Right forelimb (tissue), 1 donor: ENCODE data around the gene VPS8.
A peak's percentile ranks its signal among the peaks of the same experiment; 100 is the strongest.

Source experiments
- DNase-seq: peaks from one replicate; pipeline ENCODE4 v3.0.0-alpha.2; 2018

Gene VPS8

DNA sequence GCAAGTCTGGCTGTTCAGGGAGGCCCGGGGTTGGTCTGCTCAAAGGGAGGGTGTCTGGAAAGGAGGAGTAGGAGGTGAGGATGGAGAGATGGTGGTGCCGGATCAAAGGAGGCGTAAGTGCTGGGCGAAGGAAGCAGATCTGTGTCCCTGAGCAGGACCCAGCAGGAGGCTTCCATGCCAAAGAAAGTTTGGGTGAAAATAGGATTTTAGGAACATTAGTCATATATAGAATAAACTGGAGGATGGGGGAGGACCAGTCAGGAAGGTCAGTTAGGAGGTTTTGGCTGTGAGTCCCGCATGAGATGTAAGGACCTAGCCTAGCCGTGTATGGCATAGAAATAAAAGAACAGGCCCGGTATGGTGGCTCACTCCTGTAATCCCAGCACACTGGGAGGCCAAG is 28.6 kb upstream of the VPS8 start:
- DNase-seq: no peak

DNA sequence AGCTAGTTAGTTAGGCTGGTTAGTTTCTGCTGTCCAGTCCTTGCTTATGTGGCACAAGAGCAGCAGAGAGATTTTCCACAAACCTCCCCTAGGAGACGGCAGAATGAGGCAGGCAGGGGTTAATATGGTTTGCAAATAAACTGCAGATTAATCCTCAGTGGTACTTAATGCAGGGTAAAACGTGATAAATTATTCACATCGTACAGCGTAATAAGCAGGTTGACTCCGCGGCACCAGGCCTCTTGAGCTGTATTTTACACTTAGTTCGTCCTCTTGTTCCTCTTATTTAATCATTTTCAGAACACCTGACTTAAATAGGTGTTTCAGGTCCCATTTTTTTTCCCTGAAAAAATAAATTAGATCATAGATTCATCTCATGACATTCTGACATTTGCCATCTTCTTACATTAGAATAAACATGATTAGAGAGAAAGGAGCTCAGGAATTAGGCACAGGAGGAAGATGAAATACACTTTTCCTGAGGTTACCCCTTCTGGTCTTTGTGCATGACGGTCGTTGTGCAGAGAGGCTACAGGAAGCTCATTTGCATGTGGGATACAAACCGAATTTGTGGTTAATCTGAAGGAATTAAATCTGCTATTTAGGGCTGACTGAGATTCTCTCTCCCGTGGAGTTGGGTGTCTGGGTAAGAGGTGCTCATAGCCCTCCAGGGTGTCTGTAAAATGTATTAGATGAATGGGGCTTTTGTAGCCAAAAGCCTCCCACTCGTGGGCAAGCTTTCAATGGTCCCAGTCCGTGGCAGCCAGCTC is 27.1 kb upstream of the VPS8 start:
- no peak for DNase-seq

GRCh38 chr3:184785890-184786279 is 26.1 kb upstream of the VPS8 start:
- no peak for DNase-seq

DNA sequence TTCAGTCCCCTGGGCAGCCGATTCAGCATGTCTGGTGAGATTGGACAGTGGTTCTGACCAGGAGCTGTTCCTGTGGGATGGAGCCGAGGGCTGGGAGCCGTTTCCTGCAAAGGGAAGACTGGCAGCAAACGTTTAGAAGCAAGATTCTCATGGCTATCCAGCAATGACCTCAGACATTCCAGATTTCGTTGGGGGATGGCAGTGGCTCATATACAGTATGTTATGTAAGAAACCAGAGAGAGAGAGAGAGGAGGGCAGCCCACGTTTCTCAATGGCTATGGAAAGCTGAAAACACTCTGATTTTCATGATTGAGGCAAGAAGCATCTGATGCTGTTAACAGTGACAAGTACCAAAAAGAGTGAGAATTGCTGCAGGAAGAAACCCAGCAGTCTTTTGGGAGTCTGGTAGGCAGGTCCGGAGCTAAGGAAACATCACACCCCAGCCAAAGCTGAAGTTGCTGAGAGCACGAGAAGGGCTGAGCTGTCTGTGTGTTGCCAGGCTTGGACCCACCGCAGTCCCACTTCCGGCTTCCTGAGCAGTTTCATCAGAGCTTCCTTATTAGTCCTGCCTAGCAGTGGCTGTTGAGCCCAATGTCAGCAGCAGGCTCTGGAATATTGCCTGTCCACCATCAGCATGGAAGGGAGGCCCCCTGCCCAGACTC is 25.6 kb upstream of the VPS8 start:
- DNase-seq: peak; percentile 82

DNA sequence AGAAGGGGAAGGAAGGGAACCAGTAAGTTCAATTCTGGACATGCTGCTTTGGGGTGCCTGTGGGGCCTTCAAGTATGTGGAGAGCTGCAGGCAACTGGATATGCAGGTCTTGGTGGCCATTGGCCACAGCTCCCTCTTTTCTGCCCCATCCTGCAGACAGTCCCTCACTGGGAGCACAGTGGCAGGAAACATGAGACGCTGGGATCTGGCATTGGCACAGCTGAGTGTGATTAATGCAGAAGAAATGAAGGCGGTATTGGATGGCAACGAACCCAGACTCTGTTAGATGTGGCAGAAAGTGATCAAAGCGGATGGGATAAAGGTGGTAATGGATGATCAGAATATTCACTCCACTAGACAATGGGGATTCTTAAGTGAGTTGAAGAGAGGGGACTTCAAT is 23.2 kb upstream of the VPS8 start:
- no peak for DNase-seq

DNA sequence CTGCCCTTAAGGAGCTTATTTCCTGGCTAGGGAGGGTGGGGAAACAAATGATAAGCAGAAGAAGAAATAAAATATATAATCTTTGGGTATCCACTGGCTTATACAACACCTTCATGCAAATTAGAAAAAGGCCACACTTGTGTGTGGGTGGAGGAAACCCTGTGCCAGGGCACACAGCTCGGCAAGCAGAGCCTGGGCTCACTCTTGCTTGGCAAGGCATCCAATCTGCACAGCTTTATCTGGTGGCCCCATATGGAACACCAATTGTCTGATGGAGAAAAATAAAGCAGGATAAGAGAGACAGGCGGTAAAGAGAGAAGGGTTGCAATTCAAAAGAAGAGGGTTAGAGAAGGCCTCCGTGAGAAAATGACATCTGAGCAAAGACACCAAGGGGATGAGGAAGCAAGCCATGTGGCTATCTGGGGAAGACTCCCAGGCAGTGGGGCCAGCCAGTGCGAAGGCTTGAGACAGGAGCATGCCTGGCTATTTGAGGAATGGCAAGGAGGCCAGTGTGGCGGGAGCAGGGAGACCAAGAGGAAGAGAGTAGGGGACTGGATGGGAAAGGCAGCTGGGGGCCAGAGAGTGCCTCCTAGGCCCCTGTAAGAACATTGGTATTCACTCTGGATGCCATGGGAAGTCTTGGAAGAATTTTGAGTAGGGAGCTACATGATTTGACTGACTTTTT is 22.5 kb upstream of the VPS8 start:
- no peak for DNase-seq

DNA sequence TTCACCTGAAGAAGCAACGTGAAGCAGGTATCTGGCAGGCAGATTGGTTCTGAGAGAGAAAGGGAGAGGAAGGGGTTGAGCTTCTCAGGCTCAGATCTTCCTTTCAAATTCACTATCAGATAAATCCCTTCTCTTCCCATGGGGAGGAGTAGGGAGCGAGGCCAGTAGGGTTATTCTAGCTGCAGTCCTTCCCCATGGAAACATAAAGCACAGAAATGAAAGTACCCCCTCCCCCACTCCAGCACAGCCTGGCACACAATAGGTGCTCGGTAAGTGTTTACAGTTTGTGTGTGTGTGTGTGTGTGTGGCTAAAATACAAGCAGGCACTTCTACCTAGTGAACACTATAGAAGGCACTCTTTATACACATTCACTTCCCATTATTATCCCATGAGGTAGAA is 20.8 kb upstream of the VPS8 start:
- no peak for DNase-seq

- DNase-seq: no peak
These were observed 16.3 kb upstream of the VPS8 start for GRCh38 chr3:184795522-184796190.

DNA sequence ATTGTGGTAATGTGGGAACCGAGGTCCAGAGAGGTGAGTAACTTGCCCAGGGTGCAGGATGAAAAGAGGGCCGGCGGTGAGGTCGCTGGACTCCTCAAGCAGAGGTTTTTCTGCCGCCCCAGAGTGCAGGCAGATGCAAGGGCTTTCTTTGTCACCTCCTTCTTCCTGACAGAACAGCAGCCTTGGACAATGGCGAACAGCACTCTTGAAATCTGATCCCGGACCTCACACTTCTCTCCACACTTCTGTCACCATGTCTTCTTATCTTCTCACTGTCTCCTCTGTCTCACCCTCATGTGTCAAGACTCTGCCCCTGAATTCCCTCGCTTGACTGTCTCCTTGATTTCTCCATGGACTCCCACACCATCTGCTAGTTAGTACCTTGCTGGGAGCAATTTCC is 15.4 kb upstream of the VPS8 start:
- no peak for DNase-seq

GRCh38 chr3:184796954-184797353 is 15.0 kb upstream of the VPS8 start:
- DNase-seq: no peak

- no peak for DNase-seq
These were observed 13.8 kb upstream of the VPS8 start for GRCh38 chr3:184798120-184798519.

- DNase-seq: no peak
These were observed 11.5 kb upstream of the VPS8 start for GRCh38 chr3:184800349-184800930.

DNA sequence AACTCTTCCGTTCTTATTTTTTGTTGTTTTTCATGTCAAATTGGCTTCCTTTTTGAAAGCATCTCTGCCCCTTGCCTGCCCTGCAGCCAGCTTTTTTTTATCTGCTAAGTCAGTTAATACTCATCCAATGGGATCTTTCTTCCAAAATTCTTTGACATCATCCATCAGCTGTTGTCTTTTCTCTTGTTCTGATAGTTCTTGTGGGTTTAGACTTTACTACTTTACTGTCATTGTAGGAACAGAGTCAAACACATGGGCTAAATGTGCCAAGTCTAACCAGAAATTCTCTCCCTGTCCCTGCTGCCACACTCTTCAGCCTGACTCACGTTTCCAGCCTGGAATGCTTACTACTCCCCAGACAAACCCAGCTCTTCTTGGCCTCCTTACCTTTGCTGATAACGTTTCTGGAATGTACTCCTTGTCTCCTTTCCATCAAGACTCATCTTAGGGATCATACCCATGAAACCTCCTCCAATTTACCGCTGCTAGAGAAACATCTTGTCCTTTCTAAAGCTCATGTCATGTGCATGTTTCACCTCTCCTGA is 10.7 kb upstream of the VPS8 start:
- no peak for DNase-seq

- DNase-seq: no peak
These were observed 9.8 kb upstream of the VPS8 start for GRCh38 chr3:184802150-184802549.

DNA sequence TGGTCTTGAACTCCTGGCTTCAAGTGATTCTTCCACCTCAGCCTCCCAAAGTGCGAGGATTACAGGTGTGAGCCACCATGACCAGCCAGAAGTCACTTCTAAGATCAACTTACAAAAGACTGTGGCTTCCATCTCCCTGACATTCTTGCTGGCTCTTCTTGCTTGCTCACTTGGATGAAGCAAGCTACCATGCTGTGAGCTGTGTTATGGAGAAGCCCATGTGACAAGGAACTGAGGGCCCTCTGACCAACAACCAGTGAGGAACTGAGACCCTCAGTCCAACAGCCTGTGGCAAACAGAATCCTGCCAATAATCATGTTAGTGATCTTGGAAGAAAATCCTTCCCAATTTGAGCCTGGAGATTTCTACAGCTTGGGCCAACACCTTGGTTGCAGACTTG is 7.2 kb upstream of the VPS8 start:
- DNase-seq: no peak

- no peak for DNase-seq
These were observed 6.5 kb upstream of the VPS8 start for GRCh38 chr3:184805351-184806038.

DNA sequence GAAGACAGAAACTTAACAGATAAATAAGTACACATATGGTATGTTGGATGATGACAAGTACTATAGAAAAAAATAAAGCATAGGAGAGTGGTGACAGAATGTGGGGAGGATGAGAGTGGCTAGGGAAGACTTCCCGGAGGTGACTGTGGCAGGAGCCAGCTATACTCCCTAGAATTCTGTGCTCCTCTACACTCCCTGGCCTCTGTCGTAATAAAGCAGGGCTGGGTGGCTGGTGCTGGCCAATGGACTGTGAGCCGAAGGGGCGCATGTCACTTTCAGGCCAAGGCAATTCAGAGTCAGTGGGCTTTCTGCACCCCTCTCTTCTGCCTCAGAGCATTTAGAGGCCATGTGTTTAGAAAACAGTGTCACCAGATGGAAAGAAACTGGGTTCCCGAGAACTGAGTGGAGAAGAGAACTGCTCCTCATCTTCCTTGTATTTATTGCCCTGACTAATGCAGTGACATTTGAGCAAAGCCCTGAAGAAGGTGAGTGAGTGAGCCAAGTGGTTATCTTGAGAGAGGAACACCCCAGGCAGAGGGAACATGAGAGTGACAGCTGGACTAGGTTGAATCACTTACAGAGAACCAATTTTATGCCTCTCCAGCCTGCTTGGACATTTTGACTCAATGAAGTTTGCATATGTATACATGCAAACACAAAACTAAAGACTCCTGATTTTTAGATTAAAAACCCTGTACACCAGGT is 5.2 kb upstream of the VPS8 start:
- no peak for DNase-seq

GRCh38 chr3:184807549-184807948 is 4.4 kb upstream of the VPS8 start:
- DNase-seq: no peak

DNA sequence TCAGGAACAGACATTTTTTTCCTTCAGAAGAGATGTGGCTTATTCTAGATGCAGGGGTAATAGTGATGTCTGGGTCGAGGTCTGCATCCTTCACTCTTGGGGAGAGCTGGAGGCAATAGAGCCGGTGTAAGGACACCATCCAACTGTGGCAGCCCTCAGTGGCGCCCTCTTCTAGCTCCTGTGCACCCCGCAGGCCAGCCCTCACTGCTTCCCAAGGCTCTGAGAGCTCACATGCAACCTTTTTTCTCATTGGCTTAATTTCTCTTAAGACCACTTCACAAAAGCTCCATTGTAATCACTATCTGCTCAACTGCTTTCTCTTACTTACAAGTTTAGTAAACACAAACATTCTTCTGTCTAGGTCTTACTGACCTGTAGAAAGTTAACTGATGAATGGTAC is 3.9 kb upstream of the VPS8 start:
- no peak for DNase-seq

GRCh38 chr3:184810146-184810545 is 1.8 kb upstream of the VPS8 start:
- no peak for DNase-seq

DNA sequence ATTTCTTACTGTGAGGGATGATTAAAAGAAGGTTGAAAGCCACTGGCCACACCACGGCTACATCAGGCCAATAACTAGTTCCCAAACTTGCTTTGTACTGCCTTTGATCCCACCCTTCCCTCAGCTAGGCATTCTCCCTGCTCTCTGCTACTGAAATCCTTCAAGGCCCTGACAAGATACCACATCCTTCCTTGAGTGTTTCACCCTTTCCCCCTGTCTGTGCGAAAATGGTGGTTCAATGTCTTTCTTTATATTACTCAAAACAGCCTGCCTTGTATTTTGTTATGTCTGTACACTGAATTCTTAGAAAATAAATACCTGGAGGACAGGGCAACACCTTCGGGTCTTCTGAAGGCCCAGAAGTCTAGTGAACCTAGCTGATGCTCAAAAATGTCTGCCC is 932 bp upstream of the VPS8 start:
- no peak for DNase-seq

DNA sequence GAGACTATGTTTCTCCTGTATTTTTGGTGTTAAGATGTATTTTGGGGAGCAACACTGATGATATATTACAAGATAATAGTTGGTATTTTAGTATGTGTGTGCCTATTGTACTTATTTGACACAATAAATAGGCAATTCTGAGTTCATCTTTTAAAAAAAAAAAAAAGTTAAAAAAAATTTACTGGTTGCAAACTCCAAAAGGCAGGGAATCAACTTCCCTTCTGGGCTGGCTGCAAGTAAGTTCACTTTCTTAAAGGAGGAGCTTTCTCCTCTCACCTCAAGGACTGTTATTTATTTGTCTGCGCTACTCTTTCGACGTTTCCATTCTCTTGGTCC is 335 bp upstream of the VPS8 start:
- DNase-seq: no peak
